Inflammatory macrophage (primary cell): ENCODE results near the gene LCMT1.
A peak's percentile ranks its signal among the peaks of the same experiment; 100 is the strongest.

Experiments used
- DNase-seq, 2 donors: peaks; one replicate each; pipeline ENCODE4 v3.0.0-alpha.2; 2020 to 2022

LCMT1 gene

DNA sequence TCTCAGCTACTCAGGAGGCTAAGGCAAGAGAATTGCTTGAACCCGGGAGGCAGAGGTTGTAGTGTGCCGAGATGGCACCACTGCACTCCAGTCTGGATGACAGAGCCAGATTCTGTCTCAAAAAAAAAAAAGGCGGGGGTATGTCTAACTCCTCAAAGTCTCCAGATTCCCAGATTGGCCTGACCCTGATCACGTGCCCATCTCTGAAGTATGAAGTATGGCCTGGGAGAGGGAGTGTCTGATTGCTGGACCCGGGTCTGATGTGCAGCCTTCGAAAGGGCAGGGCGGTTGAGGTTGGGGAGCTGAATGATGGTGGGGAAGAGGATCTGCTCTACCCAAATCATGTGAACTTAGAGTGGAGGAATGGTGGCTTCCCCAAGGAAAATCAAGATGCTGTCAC, 87.9 kb downstream of the LCMT1 start:
- no peak for DNase-seq

DNA sequence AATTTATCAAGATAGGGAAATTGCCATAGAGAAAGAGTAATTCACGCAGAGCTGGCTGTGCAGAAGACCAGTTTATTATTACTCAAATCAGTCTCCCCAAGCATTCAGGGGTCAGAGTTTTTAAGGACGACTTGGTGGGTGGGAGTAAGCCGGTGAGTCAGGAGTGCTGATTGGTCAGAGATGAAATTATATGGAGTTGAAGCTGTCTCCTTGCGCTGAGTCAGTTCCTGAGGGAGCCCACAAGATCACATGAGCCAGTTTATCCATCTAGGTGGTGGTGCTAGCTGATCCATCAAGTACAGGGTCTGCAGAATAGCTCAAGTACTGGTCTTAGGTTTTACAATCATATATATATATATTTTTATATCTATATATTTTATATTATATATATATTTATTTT, 99.2 kb downstream of the LCMT1 start:
- peak; percentile 52 to 62 for DNase-seq

DNA sequence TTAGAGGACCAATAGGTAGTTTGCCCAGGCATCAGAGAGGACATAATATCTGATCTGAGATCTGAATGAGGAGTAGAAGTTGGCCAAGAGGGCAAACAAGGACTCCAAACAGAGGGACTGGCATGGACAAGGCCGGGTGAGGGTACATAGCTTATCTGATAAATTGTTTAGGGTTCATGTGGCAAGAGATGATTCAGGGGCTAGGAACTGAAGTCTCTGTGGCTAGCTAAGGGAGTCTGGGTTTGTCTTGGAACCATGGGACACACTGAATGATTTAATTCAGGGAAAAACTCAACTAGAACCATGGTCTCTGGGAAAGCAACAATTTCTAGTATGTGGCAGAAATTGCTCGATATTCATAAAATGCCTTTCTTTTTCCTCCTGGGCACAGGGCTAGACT, 101.1 kb downstream of the LCMT1 start:
- DNase-seq: no peak

DNA sequence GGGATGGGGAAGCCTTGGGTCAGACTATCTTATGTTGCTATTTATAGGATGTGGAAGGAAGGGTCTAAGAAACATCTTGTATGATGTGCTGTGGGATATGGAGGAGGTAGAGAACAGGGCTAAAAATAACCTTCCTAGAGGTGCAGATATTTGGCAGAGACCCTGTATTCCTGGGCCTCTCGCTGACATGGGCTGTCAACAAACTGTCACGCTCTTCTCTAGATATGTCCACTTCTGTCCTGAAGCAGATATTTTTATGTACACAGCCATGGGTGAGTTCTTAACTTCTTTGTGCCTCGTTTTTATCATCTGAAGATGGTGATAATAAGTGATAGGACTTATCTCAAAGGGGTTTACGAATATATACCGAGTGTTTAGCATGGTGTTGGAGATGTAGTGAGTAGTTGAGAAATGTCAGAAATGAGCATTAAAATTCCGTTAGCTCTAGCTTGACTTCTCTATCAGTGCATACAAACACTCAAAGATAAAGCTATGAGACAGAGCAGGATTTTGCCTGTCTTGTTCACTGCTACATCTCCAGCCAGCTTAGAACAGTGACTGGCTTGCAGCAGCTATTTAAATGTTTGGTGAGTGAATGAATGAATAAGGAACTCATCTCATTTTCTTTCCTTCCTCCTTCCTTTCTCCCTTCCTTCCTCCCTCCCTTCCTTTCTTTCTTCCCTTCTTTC, 102.3 kb downstream of the LCMT1 start:
- no peak for DNase-seq

DNA sequence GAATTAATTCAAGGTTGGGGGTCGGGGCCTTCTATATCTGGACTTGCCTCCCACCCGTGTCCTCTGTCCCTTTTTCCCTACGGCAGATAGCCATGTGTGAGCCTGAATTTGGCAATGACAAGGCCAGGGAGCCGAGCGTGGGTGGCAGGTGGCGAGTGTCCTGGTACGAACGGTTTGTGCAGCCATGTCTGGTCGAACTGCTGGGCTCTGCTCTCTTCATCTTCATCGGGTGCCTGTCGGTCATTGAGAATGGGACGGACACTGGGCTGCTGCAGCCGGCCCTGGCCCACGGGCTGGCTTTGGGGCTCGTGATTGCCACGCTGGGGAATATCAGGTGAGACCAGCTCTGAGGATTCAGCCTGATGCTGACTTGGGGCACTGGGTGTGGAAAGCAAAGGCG, 105.6 kb downstream of the LCMT1 start:
- DNase-seq: no peak

DNA sequence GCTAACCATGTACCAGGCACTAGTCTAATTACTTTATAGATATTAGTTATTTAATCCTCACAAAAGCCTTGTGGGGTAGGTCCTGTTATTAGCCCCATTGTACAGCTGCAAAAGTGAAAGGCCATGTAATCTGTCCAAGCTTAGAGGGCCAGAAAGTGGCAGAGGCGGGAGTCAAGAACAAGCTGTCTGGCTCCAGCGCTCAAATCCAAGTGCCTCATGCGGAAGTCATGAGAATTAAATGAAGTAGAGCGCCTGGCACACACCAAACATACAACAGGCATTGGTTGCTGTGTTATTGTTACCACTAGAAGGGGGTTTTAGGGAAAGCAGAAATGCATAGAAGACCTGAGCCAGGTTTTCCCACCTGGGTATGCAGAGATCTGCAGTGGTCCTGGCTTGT, 106.4 kb downstream of the LCMT1 start:
- DNase-seq: no peak

DNA sequence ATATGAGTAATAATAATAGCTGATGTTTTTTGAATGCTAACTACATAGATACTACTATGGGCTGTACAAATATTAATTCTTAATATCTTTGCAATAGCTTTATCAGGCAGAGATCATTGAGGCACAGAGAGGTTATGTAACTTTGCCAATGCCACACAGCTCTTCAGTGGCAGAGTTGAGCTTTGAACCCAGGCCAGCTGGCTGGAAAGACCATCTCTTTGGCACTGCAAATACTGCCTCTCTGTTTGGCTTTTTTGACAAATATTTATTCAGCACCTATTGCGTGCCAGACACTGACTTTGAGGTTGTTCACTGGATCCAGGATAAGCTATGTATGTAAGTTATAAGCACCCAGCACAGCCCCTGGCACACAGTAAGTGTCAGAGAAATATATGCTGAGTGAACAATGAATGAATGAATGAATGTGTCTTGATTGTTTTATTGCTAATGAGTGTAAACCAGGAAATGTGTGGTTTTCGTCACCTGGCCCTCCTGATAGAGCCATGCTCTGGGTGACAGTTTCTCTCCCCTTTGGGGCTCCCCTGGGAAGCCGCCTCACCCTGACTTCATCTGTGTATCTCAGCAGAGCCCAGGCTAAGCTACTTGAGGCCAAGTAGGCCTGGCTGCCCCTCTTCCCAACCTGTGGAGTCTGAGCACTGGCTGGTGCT, 107.7 kb downstream of the LCMT1 start:
- DNase-seq: no peak

DNA sequence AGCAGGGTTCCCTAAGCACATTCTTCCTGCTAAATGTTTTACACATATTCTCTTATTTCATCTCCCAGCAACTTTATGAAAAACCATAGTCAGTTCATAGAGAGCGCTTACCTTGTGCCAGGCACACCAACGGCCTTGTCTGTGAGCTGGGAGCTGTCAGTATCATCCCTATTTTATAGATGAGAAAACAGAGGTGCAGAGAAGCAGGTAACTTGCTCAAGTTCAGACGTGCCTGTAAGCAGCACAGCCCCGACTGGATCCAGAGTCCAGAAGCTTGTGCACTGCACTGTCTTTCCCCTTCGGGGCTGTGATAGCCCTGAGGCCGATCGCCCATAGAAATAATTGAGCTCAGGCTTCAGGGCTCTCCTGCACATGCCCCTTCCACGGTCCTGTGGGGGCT, 111.4 kb downstream of the LCMT1 start:
- DNase-seq: no peak

DNA sequence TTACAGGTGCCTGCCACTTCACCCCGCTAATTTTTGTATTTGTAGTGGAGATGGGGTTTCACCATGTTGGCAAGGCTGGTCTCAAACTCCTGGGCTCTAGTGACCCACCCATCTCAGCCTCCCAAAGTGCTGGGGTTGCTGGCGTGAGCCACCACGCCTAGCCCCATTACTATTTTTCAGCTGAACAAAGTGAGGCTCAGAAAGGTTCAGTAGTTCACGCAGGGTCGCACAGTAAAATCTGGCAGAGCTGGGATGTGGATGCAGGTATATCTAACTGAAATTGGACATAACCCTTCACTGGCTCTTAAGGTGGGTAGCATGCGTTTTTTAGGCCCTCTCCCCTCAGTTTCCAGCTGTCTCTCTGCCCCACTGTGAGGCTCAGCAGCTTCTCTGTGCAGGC, 112.4 kb downstream of the LCMT1 start:
- DNase-seq: no peak

DNA sequence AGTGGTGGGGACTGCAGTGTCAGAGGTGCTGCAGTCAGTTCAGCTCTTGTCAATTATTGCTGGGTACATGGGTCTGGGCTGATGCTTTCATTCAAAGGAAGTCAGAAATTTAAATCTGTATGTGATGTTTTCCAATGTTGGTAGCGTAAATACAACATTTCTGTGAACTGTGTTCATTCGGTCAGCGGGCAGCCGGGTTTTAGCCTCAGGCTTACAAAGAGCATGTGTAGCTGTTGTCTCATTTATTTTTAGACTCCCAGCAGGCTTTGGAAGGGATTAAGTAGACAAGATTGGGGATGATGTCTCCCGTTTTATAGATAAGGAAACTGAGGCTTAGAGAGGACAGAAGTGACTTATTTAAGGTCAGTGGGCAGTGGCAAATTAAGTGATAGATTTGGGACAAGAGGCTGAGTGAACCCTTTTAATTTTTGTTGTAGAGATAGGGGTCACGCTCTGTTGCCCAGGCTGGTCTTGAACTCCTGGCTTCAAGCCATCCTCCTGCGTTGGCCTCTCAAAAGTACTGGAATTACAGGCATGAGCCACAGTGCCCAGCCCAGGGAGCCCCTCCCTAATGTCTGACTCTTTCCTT, 113.3 kb downstream of the LCMT1 start:
- no peak for DNase-seq
